ENCODE data around the gene ADAMTS8. TPM values are rescaled to one million over a fixed set of nuclear protein-coding genes. Genes with fewer than 3 reads are reported as not detected.

The ADAMTS8 gene
- polyA plus RNA-seq, 2 of the 4 experiments (the other 2 are of a cell fraction) = 0.17 to 0.26 TPM

DNA sequence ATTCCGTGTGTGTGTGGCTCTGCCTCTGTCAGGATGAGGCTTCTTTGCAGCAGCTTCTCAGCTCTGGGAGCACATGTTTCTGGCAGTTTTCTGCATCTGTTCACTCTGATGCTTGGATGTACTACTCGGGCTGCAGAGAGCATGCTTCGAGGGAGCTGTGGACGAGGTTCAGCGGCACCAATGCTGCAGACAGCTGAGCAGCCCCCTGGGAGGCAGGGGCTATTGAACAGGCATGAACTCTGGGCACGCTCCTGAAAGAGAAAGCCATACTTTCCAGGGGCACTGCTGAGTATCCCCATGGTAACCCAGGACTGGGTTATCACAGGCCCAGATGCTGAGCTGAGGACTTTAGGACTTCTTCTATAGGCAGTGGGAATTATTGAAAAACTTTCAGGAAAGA is 33.8 kb downstream of the ADAMTS8 start:
- WGBS (ENCODE audit: missing lambda C conversion rate) = 45% methylated on average over 4 of the region's 6 CpGs
- H3K4me3 ChIP-seq = no peak overlapping the region
- no peak for ATAC-seq
- no peak for DNase-seq (ENCODE audit: low read depth in 1 of 2, low spot score in 1 of 2)
- no peak overlapping the region for H3K4me2 ChIP-seq
- no peak for TF ChIP-seq CEBPB (IDR thresholded peaks at IDR 0.05)
- TF ChIP-seq FOSL2 (IDR thresholded peaks at IDR 0.05) = no peak
- no peak for TF ChIP-seq FOSL2 (CRISPR knock-in tag; IDR thresholded peaks at IDR 0.05)
- TF ChIP-seq RFX5 (IDR thresholded peaks at IDR 0.05) = no peak
- TF ChIP-seq HOXA7 (CRISPR knock-in tag; IDR thresholded peaks at IDR 0.05) = no peak
- TF ChIP-seq POLR2AphosphoS2 (conservative IDR thresholded peaks at IDR 0.05; ENCODE audit: low read length) = no peak
- TF ChIP-seq CHD2 (IDR thresholded peaks at IDR 0.05; ENCODE audit: low read length, partially characterized antibody) = no peak
- TF ChIP-seq, protein P1, sequence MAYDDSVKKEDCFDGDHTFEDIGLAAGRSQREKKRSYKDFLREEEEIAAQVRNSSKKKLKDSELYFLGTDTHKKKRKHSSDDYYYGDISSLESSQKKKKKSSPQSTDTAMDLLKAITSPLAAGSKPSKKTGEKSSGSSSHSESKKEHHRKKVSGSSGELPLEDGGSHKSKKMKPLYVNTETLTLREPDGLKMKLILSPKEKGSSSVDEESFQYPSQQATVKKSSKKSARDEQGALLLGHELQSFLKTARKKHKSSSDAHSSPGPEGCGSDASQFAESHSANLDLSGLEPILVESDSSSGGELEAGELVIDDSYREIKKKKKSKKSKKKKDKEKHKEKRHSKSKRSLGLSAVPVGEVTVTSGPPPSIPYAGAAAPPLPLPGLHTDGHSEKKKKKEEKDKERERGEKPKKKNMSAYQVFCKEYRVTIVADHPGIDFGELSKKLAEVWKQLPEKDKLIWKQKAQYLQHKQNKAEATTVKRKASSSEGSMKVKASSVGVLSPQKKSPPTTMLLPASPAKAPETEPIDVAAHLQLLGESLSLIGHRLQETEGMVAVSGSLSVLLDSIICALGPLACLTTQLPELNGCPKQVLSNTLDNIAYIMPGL (CRISPR knock-in tag; IDR thresholded peaks at IDR 0.05; ENCODE audit: borderline replicate concordance) = no peak
- TF ChIP-seq ZNF302 (CRISPR knock-in tag; IDR thresholded peaks at IDR 0.05) = no peak
- no peak for TF ChIP-seq JUN (IDR thresholded peaks at IDR 0.05)
- TF ChIP-seq, protein P2, sequence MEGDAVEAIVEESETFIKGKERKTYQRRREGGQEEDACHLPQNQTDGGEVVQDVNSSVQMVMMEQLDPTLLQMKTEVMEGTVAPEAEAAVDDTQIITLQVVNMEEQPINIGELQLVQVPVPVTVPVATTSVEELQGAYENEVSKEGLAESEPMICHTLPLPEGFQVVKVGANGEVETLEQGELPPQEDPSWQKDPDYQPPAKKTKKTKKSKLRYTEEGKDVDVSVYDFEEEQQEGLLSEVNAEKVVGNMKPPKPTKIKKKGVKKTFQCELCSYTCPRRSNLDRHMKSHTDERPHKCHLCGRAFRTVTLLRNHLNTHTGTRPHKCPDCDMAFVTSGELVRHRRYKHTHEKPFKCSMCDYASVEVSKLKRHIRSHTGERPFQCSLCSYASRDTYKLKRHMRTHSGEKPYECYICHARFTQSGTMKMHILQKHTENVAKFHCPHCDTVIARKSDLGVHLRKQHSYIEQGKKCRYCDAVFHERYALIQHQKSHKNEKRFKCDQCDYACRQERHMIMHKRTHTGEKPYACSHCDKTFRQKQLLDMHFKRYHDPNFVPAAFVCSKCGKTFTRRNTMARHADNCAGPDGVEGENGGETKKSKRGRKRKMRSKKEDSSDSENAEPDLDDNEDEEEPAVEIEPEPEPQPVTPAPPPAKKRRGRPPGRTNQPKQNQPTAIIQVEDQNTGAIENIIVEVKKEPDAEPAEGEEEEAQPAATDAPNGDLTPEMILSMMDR (IDR thresholded peaks at IDR 0.05) = no peak
- ChIA-PET POLR2A (no interaction called here), CTCF (interaction anchor here (0.9 to 1.3 kb wide), 3 partner anchors 11 to 522 kb away, joined by 3 to 4 read pairs (median 3); partner anchors contain the start of gene SNX19)
- no peaks in the 10 kb centered on the region for H3K9me3 ChIP-seq
- FAIRE-seq = no peak
- H3K4me1 ChIP-seq = 0 out of 3 replicates have a peak, but pooled peaks cover 6% of the 10 kb centered on the region
- H3K27ac ChIP-seq = no peak overlapping the region

DNA sequence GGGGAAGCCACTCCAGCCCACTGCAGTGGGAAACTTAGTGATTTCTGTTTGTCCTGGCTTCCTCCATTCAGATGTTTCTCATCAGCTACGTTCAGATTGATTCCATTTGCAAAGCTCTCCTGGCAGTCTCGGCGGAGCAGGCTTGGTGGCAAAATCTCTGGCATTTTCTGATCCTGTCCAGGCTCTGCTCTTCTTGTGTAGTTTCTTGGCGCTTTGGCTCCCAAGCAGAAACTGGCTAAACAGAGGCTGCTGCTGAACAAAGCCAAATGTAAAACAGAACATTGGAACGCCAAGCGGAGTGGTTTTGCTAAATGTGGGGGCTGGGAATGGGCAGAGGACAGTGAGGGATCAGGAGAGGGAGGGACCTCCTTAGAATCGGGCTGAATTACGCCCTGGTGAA is 36.7 kb downstream of the ADAMTS8 start:
- CTCF ChIA-PET = interaction anchor here (1.0 kb wide), 1 partner anchor 26 kb away, joined by 3 read pairs; no protein-coding TSS in a partner anchor
- no peak overlapping the region for H3K27ac ChIP-seq
- DNase-seq (ENCODE audit: low read depth in 1 of 2, low spot score in 1 of 2) (no peak), ATAC-seq (no peak), FAIRE-seq (no peak)
- no peak for TF ChIP-seq HEYL (CRISPR knock-in tag; IDR thresholded peaks at IDR 0.05)
- no peak for TF ChIP-seq POLR2A (IDR thresholded peaks at IDR 0.05; ENCODE audit: low read length)
- no peak for TF ChIP-seq ZSCAN20 (CRISPR knock-in tag; IDR thresholded peaks at IDR 0.05)
- no peak for TF ChIP-seq BHLHE40 (IDR thresholded peaks at IDR 0.05; ENCODE audit: low read depth, low read length)
- TF ChIP-seq RCOR1 (IDR thresholded peaks at IDR 0.05; ENCODE audit: low read depth, low read length) = no peak
- TF ChIP-seq E2F6 (IDR thresholded peaks at IDR 0.05; ENCODE audit: borderline replicate concordance, low read depth) = no peak
- no peak for TF ChIP-seq ZC3H11A (IDR thresholded peaks at IDR 0.05)
- no peak for TF ChIP-seq RFX5 (IDR thresholded peaks at IDR 0.05)
- TF ChIP-seq MYC (IDR thresholded peaks at IDR 0.05; ENCODE audit: borderline replicate concordance, low read length) = no peak
- TF ChIP-seq KDM1A (IDR thresholded peaks at IDR 0.05; ENCODE audit: low read depth) = no peak
- TF ChIP-seq PHF8 (IDR thresholded peaks at IDR 0.05; ENCODE audit: borderline replicate concordance, low read depth) = no peak
- TF ChIP-seq ZFP36 (IDR thresholded peaks at IDR 0.05; ENCODE audit: borderline replicate concordance, partially characterized antibody) = no peak
- no peak for TF ChIP-seq RARB (CRISPR knock-in tag; IDR thresholded peaks at IDR 0.05)
- H3K9me3 ChIP-seq = no peaks in the 10 kb centered on the region
- H3K4me1 ChIP-seq = 0 out of 3 replicates have a peak, but pooled peaks cover 8% of the 10 kb centered on the region
- POLR2A ChIA-PET = no interaction called here
- 62% methylated on average over 8 of the region's 8 CpGs for WGBS (ENCODE audit: missing lambda C conversion rate)
- H3K4me2 ChIP-seq = no peak overlapping the region
- no peak overlapping the region for H3K4me3 ChIP-seq

Data from A549 (cell line).